ENCODE measurements around the gene CTBP2.

The CTBP2 gene

DNA sequence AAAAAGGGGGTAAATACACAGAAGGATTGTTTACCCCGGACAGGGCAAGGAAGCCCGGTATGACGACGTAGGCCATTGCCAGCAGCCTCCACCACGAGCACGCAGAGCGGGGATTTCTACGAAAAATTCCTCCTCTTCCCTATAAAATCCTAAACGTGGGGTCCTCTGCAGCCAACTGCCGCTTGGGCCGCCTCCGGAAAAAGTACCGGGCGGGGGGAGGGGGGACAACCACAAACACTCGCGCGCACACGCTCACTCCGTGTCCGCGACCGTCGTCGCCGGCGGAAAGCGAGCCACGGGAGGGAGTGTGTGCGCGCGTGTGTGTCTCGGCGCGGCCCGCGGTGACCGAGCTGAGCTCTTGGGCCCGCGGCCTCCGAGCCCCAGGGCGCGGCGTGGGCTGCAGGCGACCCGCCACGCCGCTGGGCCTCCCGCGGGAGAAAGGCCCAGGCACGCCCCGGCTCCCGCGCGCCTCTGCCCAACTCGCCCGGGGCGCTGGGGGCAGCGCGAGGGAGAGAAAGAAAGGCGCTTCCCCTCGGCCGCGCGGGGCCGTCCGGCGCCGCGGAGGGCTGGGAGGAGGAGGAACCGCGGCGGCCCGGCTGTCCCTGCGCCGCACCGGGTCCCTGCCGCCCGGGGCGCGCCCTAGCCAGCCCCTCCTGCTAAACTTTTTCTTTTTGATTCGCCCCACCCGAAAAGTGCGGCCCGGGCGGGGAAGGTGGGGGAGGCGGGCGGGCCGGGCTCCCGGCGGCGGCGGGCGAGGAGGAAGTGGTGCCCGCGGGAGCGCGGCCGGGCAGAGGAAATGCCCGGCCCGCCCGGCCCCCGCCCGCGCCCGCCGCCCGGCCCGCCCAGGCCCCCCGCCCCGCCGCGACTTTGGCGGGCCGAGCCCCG is 1.5 kb downstream of the CTBP2 start:
- DNase-seq (ENCODE audit: low read depth in 2 of 2): peak; percentile 53 to 58
- no peak for TF ChIP-seq CTCF (IDR thresholded peaks at IDR 0.05; ENCODE audit: low read depth, low read length)
- H3K4me3 ChIP-seq (replicated peaks in 1 of 2; ENCODE audit: low read depth in 2 of 2, low read length in 2 of 2): peak overlapping the region; percentile 57 to 70

DNA sequence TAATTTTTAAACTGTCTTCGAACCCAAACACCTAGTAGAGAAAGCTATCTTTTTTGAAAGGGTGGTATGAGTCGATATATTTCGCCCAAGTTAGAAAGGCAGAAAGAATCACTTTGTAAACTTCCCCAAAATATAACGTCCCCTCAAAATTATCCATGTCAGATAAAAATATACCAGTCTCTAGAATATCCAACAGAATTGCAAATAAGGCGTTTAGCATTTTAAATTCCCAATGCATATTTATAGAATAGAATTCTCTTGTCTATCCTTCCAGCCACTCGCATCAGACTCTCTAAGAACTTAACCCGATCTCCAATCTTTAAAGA is 2.1 kb downstream of the CTBP2 start:
- H3K4me3 ChIP-seq (replicated peaks in 1 of 2; ENCODE audit: low read depth in 2 of 2, low read length in 2 of 2): peak overlapping the region; percentile 56 to 70
- no peak for DNase-seq (ENCODE audit: low read depth in 2 of 2)
- TF ChIP-seq CTCF (IDR thresholded peaks at IDR 0.05; ENCODE audit: low read depth, low read length): no peak

GRCh38 chr10:125157505-125157904 is 2.9 kb downstream of the CTBP2 start:
- DNase-seq (ENCODE audit: low read depth in 2 of 2): no peak
- H3K4me3 ChIP-seq (replicated peaks in 1 of 2; ENCODE audit: low read depth in 2 of 2, low read length in 2 of 2): peak overlapping the region in 1 of 2 donors; percentile 5
- no peak for TF ChIP-seq CTCF (IDR thresholded peaks at IDR 0.05; ENCODE audit: low read depth, low read length)

GRCh38 chr10:125156739-125157480 is 3.5 kb downstream of the CTBP2 start:
- DNase-seq (ENCODE audit: low read depth in 2 of 2): no peak
- H3K4me3 ChIP-seq (replicated peaks in 1 of 2; ENCODE audit: low read depth in 2 of 2, low read length in 2 of 2): no peak overlapping the region
- TF ChIP-seq CTCF (IDR thresholded peaks at IDR 0.05; ENCODE audit: low read depth, low read length): no peak

- DNase-seq (ENCODE audit: low read depth in 2 of 2): no peak
- no peak for TF ChIP-seq CTCF (IDR thresholded peaks at IDR 0.05; ENCODE audit: low read depth, low read length)
- no peak overlapping the region for H3K4me3 ChIP-seq (replicated peaks in 1 of 2; ENCODE audit: low read depth in 2 of 2, low read length in 2 of 2)
Measured at GRCh38 chr10:125156196-125156595, 4.2 kb downstream of the CTBP2 start.

GRCh38 chr10:125155101-125155500 is 5.3 kb downstream of the CTBP2 start:
- H3K4me3 ChIP-seq (replicated peaks in 1 of 2; ENCODE audit: low read depth in 2 of 2, low read length in 2 of 2): no peak overlapping the region
- DNase-seq (ENCODE audit: low read depth in 2 of 2): peak; percentile 46 to 70
- no peak for TF ChIP-seq CTCF (IDR thresholded peaks at IDR 0.05; ENCODE audit: low read depth, low read length)
